IMR-90 (cell line): ENCODE measurements around the gene LRP1B. TPM values are rescaled to one million over a fixed set of nuclear protein-coding genes. Genes with fewer than 3 reads are reported as not detected.

Experiments used
- ATAC-seq: fragments of 200-7000 bp; cut with Tn5 transposase; 2 replicates; pipeline ENCODE4 v1.9.1; 2020; ENCODE audit warnings: low read depth, mild to moderate bottlenecking, moderate library complexity
- BruUV-seq: library from RNA; stranded (reverse); fragments of 400-500 nt; replicated peaks from 2 replicates; lab custom pipeline; 2021; lab: Mats Ljungman, UMichigan
- CTCF ChIA-PET: fragments of 300-600 bp; formaldehyde crosslinking; extraction: SDS; loops from one replicate; lab custom pipeline; 2021; ENCODE audit warnings: antibody characterized with exemption; lab: Yijun Ruan, JAX
- POLR2A ChIA-PET: fragments of 300-600 bp; sonication (Branson Sonifier 250); formaldehyde crosslinking; loops from one replicate; lab custom pipeline; 2022; ENCODE audit warnings: antibody characterized with exemption; ENCODE audit not compliant: unreplicated experiment; lab: Charles Lee
- DNase-seq: peaks from one replicate; pipeline ENCODE4 v3.0.0; 2013
- H2AFZ ChIP-seq: replicated peaks from 2 replicates; pipeline ENCODE3; 2013; ENCODE audit warnings: low read length, mild to moderate bottlenecking; ENCODE audit not compliant: poor library complexity
- H2AK5ac ChIP-seq: 2 replicates; pipeline ENCODE4 v1.6.1; 2013; ENCODE audit warnings: low read depth, low read length, inconsistent platforms
- H2AK9ac ChIP-seq: replicated peaks from 2 replicates; pipeline ENCODE3; 2013; ENCODE audit warnings: mild to moderate bottlenecking, low read depth, low read length, moderate library complexity; ENCODE audit not compliant: poor library complexity
- H2BK120ac ChIP-seq: 2 replicates; pipeline ENCODE4 v1.6.1; 2013; ENCODE audit warnings: low read depth, low read length, inconsistent platforms
- H2BK15ac ChIP-seq: 3 replicates; pipeline ENCODE4 v1.6.1; 2013; ENCODE audit warnings: low read depth, low read length, inconsistent platforms
- H2BK20ac ChIP-seq: 2 replicates; pipeline ENCODE4 v1.6.1; 2013; ENCODE audit warnings: low read depth, mild to moderate bottlenecking, inconsistent platforms, low read length, moderate library complexity
- H2BK5ac ChIP-seq: 2 replicates; pipeline ENCODE4 v1.6.1; 2013; ENCODE audit warnings: mild to moderate bottlenecking, low read depth, low read length, inconsistent platforms; ENCODE audit not compliant: poor library complexity, severe bottlenecking
- H3K14ac ChIP-seq: replicated peaks from 2 replicates; pipeline ENCODE4 v1.6.1; 2013; ENCODE audit warnings: low read depth, low read length, inconsistent platforms
- H3K18ac ChIP-seq: 2 replicates; pipeline ENCODE4 v1.6.1; 2013; ENCODE audit warnings: low read depth, low read length, control low read depth
- H3K23ac ChIP-seq: 2 replicates; pipeline ENCODE4 v1.6.1; 2013; ENCODE audit warnings: low read depth, low read length, inconsistent platforms
- H3K27ac ChIP-seq: 2 replicates; pipeline ENCODE4 v1.5.1; 2013; ENCODE audit warnings: mild to moderate bottlenecking, control low read depth, low read length; ENCODE audit not compliant: insufficient read depth
- H3K27me3 ChIP-seq: 2 replicates; pipeline ENCODE4 v1.6.1; 2013; ENCODE audit warnings: low read length; ENCODE audit not compliant: control insufficient read depth, insufficient read depth
- H3K36me3 ChIP-seq: 2 replicates; pipeline ENCODE4 v1.6.1; 2013; ENCODE audit warnings: low read length, mixed read lengths; ENCODE audit not compliant: control insufficient read depth, insufficient read depth
- H3K4ac ChIP-seq: 2 replicates; pipeline ENCODE4 v1.6.1; 2013; ENCODE audit warnings: low read depth, low read length, inconsistent platforms
- H3K4me1 ChIP-seq: 2 replicates; pipeline ENCODE4 v1.6.1; 2013; ENCODE audit warnings: low read length, mixed read lengths; ENCODE audit not compliant: control insufficient read depth, insufficient read depth
- H3K4me2 ChIP-seq: 2 replicates; pipeline ENCODE4 v1.6.1; 2013; ENCODE audit warnings: low read depth, mild to moderate bottlenecking, control low read depth, low read length, moderate library complexity
- H3K4me3 ChIP-seq: 2 replicates; pipeline ENCODE4 v1.5.1; 2013; ENCODE audit warnings: low read depth, mild to moderate bottlenecking, control low read depth, low read length, moderate library complexity; ENCODE audit not compliant: insufficient read depth
- H3K56ac ChIP-seq: 2 replicates; pipeline ENCODE4 v1.6.1; 2013; ENCODE audit warnings: low read length, inconsistent platforms; ENCODE audit not compliant: insufficient read depth; ENCODE audit errors: extremely low read depth
- H3K79me1 ChIP-seq, 2 experiments: 2 replicates each; pipeline ENCODE4 v1.6.1; 2013; ENCODE audit warnings: low read length in 2 of 2, inconsistent platforms in 1 of 2, low read depth in 1 of 2
- H3K9ac ChIP-seq: 2 replicates; pipeline ENCODE4 v1.6.1; 2013; ENCODE audit warnings: low read depth, low read length, control low read depth
- H3K9me1 ChIP-seq: 2 replicates; pipeline ENCODE4 v1.6.1; 2013; ENCODE audit warnings: low read length, inconsistent platforms; ENCODE audit not compliant: insufficient read depth
- H3K9me3 ChIP-seq: 2 replicates; pipeline ENCODE4 v1.6.1; 2013; ENCODE audit warnings: low read length; ENCODE audit not compliant: control insufficient read depth, insufficient read depth
- H4K20me1 ChIP-seq: 2 replicates; pipeline ENCODE4 v1.6.1; 2013; ENCODE audit warnings: low read length, inconsistent platforms; ENCODE audit not compliant: insufficient read depth
- H4K5ac ChIP-seq: 2 replicates; pipeline ENCODE4 v1.6.1; 2013; ENCODE audit warnings: mild to moderate bottlenecking, low read depth, low read length, control low read depth
- H4K8ac ChIP-seq, 2 experiments: 2 replicates each; pipeline ENCODE4 v1.6.1; 2013; ENCODE audit warnings: low read depth in 2 of 2, low read length in 2 of 2, control low read depth in 1 of 2, inconsistent platforms in 1 of 2
- H4K91ac ChIP-seq: 2 replicates; pipeline ENCODE4 v1.6.1; 2013; ENCODE audit warnings: low read depth, low read length, inconsistent platforms; ENCODE audit not compliant: insufficient read depth
- CEBPB ChIP-seq: IDR thresholded peaks from 2 replicates; pipeline ENCODE4 v1.6.1; 2012; ENCODE audit warnings: low read depth, low read length, improper control_type of control experiment
- CHD1 ChIP-seq: IDR thresholded peaks from 2 replicates; pipeline ENCODE4 v1.6.1; 2012; ENCODE audit warnings: low read depth, low read length, improper control_type of control experiment
- FOS ChIP-seq: fragments of 150-350 bp; IDR thresholded peaks from 2 replicates; pipeline ENCODE4 v1.6.1; 2016; ENCODE audit warnings: low read depth, low read length
- MAFK ChIP-seq: IDR thresholded peaks from 2 replicates; pipeline ENCODE4 v1.6.1; 2012; ENCODE audit warnings: low read depth, low read length, improper control_type of control experiment
- NFE2L2 ChIP-seq: fragments of 150-350 bp; IDR thresholded peaks from 2 replicates; pipeline ENCODE4 v1.6.1; 2016; ENCODE audit warnings: low read depth, mild to moderate bottlenecking, low read length
- RCOR1 ChIP-seq: IDR thresholded peaks from 2 replicates; pipeline ENCODE4 v1.6.1; 2012; ENCODE audit warnings: mild to moderate bottlenecking, low read length, improper control_type of control experiment; ENCODE audit not compliant: insufficient replicate concordance
- WGBS, 2 experiments: methylation state at CpG; one replicate each; pipeline versions ENCODE4 v1.1.5 to v1.1.7; 2013; ENCODE audit warnings: missing lambda C conversion rate in 2 of 2; ENCODE audit not compliant: insufficient read length in 1 of 2; ENCODE audit errors: extremely low coverage in 2 of 2; 5-methylcytosine and 5-hydroxymethylcytosine counted together
- dilution Hi-C: fragments of 300-500 bp; cut with HindIII; formaldehyde crosslinking; loops from one replicate; pipeline ENCODE4 v1.14.3; 2018; ENCODE audit warnings: low sequenced_read_pairs; ENCODE audit not compliant: unreplicated experiment
- in situ Hi-C: fragments of 300-500 bp; cut with MboI; formaldehyde crosslinking; loops from 3 replicates; pipeline ENCODE4 v1.14.3; 2019; ENCODE audit warnings: low sequenced_read_pairs, inconsistent platforms, mixed read lengths
- intact Hi-C: fragments of 100-400 bp; cut with micrococcal nuclease; formaldehyde crosslinking; loops from 2 replicates; pipeline ENCODE4 v1.10.0; 2022
- polyA plus RNA-seq, 3 experiments: library from polyadenylated mRNA; depleted of rRNA; stranded (reverse); fragments of >200 nt; gene quantifications; 2 replicates each; pipeline ENCODE4 v1.2.3, GENCODE V29; 2012; ENCODE audit warnings: low replicate concordance in 1 of 3
- total RNA-seq: library from RNA; depleted of rRNA; stranded (reverse); fragments of >200 nt; gene quantifications from 2 replicates; pipeline ENCODE4 v1.2.3, GENCODE V29; 2012
- TF ChIP-seq, protein P1 (sequence below): fragments of 150-350 bp; IDR thresholded peaks from 2 replicates; pipeline ENCODE4 v1.6.1; 2017; ENCODE audit warnings: mild to moderate bottlenecking, antibody characterized with exemption, low read length, low read depth

Gene LRP1B
- total and polyA plus RNA-seq, 2 of the 4 experiments (the other 2 are of a cell fraction) = under 0.01 to 0.02 TPM

DNA sequence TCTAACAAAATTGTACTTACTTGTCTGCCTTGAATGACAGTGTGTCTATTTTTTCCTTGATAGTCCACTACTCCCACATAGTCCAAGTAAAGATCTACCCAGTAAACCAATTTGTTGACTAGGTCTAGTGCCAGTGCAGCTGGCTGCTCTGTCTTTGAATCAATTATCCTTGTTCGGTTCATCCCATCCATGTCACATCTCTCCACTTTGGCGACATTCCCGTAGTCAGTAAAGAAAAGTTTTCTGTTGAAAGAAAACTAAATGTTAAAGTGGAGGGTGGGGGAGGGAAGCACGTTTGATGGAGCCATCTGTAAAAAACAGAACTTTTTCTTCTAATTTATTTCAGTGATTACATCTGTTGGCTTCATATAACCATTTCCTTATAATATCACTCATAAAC, 1068.8 kb downstream of the LRP1B start:
- Histone ChIP-seq H2BK20ac (no peak overlapping the region), H3K4ac (no peak overlapping the region), H4K5ac (no peak overlapping the region), H3K36me3 (no peaks in the 10 kb centered on the region), H3K56ac (no peak overlapping the region), H3K4me3 (no peak overlapping the region), H2BK120ac (no peak overlapping the region), H4K8ac (no peak overlapping the region), H2AK5ac (no peak overlapping the region), H4K91ac (no peak overlapping the region), H3K14ac (no peak overlapping the region), H3K18ac (no peak overlapping the region), H2BK5ac (no peak overlapping the region), H3K4me2 (no peak overlapping the region), H4K20me1 (no peaks in the 10 kb centered on the region), H3K9me1 (no peaks in the 10 kb centered on the region), H3K27me3 (no peaks in the 10 kb centered on the region), H2AK9ac (no peak overlapping the region), H3K79me1 (no peaks in the 10 kb centered on the region), H3K23ac (no peak overlapping the region), H2AFZ (no peak overlapping the region), H3K9ac (no peak overlapping the region), H3K4me1 (no peaks in the 10 kb centered on the region), H2BK15ac (no peak overlapping the region), H3K27ac (no peak overlapping the region), H3K9me3 (no peaks in the 10 kb centered on the region)
- ChIA-PET POLR2A (no interaction called here), CTCF (no interaction called here)
- ATAC-seq (no peak), DNase-seq (no peak)
- no CpG with 5 or more reads among the region's 4 CpGs for WGBS, 2 experiments
- intact Hi-C loops = no loop called here
- in situ Hi-C loops = no loop called here
- dilution Hi-C loops = no loop called here
- no TSS peak for BruUV-seq
- TF ChIP-seq NFE2L2 (no peak), CEBPB (no peak), MAFK (no peak), CHD1 (no peak), FOS (no peak), RCOR1 (no peak)
- TF ChIP-seq, protein P1, sequence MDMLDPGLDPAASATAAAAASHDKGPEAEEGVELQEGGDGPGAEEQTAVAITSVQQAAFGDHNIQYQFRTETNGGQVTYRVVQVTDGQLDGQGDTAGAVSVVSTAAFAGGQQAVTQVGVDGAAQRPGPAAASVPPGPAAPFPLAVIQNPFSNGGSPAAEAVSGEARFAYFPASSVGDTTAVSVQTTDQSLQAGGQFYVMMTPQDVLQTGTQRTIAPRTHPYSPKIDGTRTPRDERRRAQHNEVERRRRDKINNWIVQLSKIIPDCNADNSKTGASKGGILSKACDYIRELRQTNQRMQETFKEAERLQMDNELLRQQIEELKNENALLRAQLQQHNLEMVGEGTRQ = no peak
